Esophagus muscularis mucosa (tissue), 4 donors: ENCODE measurements around the gene TMEM240. TPM values are rescaled to one million over a fixed set of nuclear protein-coding genes. Genes with fewer than 3 reads are reported as not detected.
"Not testable (repeated sequence)": the region's sequence is repeated elsewhere in the genome, so short reads cannot be mapped to it uniquely, and the experiment has no call there.

ENCODE experiments used
- DNase-seq: peaks from one replicate; pipeline ENCODE4 v3.0.0-alpha.2; 2017; ENCODE audit errors: extremely low spot score
- H3K27ac ChIP-seq, 4 donors: fragments of 200-600 bp; sonication (generic); replicated peaks in 1 of 4; 1 replicate in 3 of 4; 2 replicates in 1 of 4; pipeline ENCODE4 v1.5.1; 2016 to 2019; ENCODE audit warnings: mild to moderate bottlenecking in 1 of 4
- H3K27me3 ChIP-seq, 4 donors: fragments of 200-600 bp; sonication (generic); one replicate each; pipeline versions ENCODE4 v1.5.1 to v1.6.0; 2016 to 2019
- H3K36me3 ChIP-seq, 4 donors: fragments of 200-600 bp; sonication (generic); one replicate each; pipeline ENCODE4 v1.5.1; 2016 to 2019
- H3K4me1 ChIP-seq, 4 donors: fragments of 200-600 bp; sonication (generic); one replicate each; pipeline ENCODE4 v1.5.1; 2016 to 2019
- H3K4me3 ChIP-seq, 4 donors: fragments of 200-600 bp; sonication (generic); 1 replicate in 2 of 4; 2 replicates in 2 of 4; pipeline ENCODE4 v1.5.1; 2016 to 2019; ENCODE audit warnings: mild to moderate bottlenecking in 4 of 4, moderate library complexity in 1 of 4
- H3K9me3 ChIP-seq, 4 donors: fragments of 200-600 bp; sonication (generic); 1 replicate in 3 of 4; 2 replicates in 1 of 4; pipeline ENCODE4 v1.5.1; 2016 to 2019
- EP300 ChIP-seq: sonication (generic); formaldehyde crosslinking; IDR thresholded peaks from one replicate; pipeline ENCODE4 v1.6.1; 2017; ENCODE audit warnings: antibody characterized with exemption
- POLR2A ChIP-seq: fragments of 450-650 bp; IDR thresholded peaks from one replicate; pipeline ENCODE4 v1.6.1; 2017; ENCODE audit warnings: antibody characterized with exemption, moderate library complexity, mild to moderate bottlenecking, low read depth
- POLR2AphosphoS5 ChIP-seq, 2 donors: sonication (generic); formaldehyde crosslinking; IDR thresholded peaks; one replicate each; pipeline ENCODE4 v1.6.1; 2017; ENCODE audit warnings: antibody characterized with exemption in 2 of 2
- WGBS: methylation state at CpG from one replicate; pipeline ENCODE4 v1.1.5; 2018; 5-methylcytosine and 5-hydroxymethylcytosine counted together
- intact Hi-C: fragments of 100-400 bp; cut with DNase I; formaldehyde crosslinking; loops from one replicate; pipeline ENCODE4 v1.15.1; 2023
- total RNA-seq, 4 donors: library from RNA; depleted of rRNA; stranded (reverse); fragments of >200 nt; gene quantifications; one replicate each; pipeline versions ENCODE4 v1.1.0 to v1.2.1, GENCODE V29; 2016
- TF ChIP-seq, protein P1 (sequence below), 3 experiments: fragments of 200-600 bp in 2 of 3; fragments of 450-650 bp in 1 of 3; sonication (generic) in 2 of 3; IDR thresholded peaks; one replicate each; pipeline ENCODE4 v1.5.1; 2017 to 2019; ENCODE audit warnings: antibody characterized with exemption in 3 of 3, mild to moderate bottlenecking in 2 of 3, moderate library complexity in 1 of 3

TMEM240 gene
- total RNA-seq, 4 donors from 2014 or later: 8.7 to 22.1 (median 13.9) TPM

DNA sequence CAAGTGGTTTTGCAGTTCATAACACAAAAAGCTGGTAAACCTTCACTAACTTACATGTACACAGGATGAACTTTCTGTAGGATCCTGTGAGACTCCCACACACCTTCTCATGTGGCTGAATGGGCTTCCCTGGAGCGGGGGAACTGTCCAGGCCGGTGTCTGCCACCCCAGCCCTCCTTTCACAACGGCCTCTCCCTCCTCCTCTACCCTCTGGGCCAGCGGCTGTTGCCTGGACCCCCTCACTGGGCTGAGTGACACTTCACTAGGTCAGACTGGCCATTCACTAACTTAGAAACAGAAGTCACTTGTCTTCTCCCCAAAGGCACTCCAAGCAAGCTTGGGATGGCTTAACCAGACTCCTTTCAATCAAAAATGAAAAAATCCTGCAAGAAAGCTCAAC, 18.2 kb upstream of the TMEM240 start:
- peaks cover 4 to 17% (median 10%) of the 10 kb centered on the region in 4 donors for H3K4me1 ChIP-seq
- no peaks in the 10 kb centered on the region for H3K9me3 ChIP-seq
- H3K36me3 ChIP-seq: peaks cover 29 to 60% (median 42%) of the 10 kb centered on the region in 4 donors
- no peak overlapping the region for H3K4me3 ChIP-seq
- no peak for DNase-seq
- H3K27me3 ChIP-seq: no peaks in the 10 kb centered on the region
- intact Hi-C loops: no loop called here
- H3K27ac ChIP-seq: no peak overlapping the region
- 63% methylated on average over 4 of the region's 4 CpGs for WGBS
- TF ChIP-seq, protein P1, sequence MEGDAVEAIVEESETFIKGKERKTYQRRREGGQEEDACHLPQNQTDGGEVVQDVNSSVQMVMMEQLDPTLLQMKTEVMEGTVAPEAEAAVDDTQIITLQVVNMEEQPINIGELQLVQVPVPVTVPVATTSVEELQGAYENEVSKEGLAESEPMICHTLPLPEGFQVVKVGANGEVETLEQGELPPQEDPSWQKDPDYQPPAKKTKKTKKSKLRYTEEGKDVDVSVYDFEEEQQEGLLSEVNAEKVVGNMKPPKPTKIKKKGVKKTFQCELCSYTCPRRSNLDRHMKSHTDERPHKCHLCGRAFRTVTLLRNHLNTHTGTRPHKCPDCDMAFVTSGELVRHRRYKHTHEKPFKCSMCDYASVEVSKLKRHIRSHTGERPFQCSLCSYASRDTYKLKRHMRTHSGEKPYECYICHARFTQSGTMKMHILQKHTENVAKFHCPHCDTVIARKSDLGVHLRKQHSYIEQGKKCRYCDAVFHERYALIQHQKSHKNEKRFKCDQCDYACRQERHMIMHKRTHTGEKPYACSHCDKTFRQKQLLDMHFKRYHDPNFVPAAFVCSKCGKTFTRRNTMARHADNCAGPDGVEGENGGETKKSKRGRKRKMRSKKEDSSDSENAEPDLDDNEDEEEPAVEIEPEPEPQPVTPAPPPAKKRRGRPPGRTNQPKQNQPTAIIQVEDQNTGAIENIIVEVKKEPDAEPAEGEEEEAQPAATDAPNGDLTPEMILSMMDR (IDR thresholded peaks at IDR 0.05): no peak
- TF ChIP-seq POLR2A (no peak), POLR2AphosphoS5 (IDR thresholded peaks at IDR 0.05) (no peak), EP300 (no peak)

DNA sequence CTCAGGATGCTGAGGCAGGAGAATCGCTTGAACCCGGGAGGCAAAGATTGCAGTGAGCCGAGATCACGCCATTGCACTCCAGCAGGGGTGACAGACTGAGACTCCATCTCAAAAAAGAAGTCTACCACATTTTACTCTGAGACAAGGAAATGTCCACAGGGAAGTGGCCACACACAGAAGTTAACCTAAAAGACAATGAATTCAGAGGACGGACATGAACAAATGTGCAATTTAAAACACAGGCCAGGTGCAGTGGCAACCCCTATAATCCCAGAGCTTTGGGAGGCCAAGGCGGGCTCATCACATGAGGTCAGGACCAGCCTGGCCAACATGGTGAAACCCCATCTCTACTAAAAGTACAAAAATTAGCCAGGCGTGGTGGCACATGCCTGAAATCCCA, 17.3 kb upstream of the TMEM240 start:
- H3K4me3 ChIP-seq, H3K27ac ChIP-seq, intact Hi-C loops, DNase-seq, H3K27me3 ChIP-seq, H3K9me3 ChIP-seq: not testable (repeated sequence)
- Histone ChIP-seq H3K4me1 (peaks cover 4 to 17% (median 10%) of the 10 kb centered on the region in 4 donors), H3K36me3 (peaks cover 20 to 51% (median 33%) of the 10 kb centered on the region in 4 donors)
- whole genome bisulfite sequencing: 93% methylated on average over 7 of the region's 7 CpGs

DNA sequence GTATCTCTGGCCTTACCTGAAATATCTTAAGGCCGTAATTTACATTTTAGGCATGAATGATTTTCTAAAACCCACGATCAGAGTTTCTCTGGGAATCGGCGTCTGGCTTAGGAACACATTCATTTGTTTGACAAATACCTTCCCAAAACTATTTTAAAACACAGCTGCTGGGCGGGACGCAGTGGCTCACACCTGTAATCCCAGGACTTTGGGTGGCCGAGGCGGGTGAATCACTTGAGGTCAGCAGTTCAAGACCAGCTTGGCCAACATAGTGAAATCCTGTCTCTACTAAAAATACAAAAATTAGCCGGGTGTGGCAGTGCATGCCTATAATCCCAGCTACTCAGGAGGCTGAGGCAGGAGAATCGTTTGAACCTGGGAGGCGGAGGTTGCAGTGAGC, 16.5 kb upstream of the TMEM240 start:
- H3K27me3 ChIP-seq, intact Hi-C loops, DNase-seq, H3K27ac ChIP-seq, H3K4me3 ChIP-seq, H3K9me3 ChIP-seq: not testable (repeated sequence)
- Histone ChIP-seq H3K36me3 (peaks cover 13 to 49% (median 26%) of the 10 kb centered on the region in 4 donors), H3K4me1 (peaks cover 4 to 17% (median 10%) of the 10 kb centered on the region in 4 donors)
- 89% methylated on average over 11 of the region's 11 CpGs for WGBS

DNA sequence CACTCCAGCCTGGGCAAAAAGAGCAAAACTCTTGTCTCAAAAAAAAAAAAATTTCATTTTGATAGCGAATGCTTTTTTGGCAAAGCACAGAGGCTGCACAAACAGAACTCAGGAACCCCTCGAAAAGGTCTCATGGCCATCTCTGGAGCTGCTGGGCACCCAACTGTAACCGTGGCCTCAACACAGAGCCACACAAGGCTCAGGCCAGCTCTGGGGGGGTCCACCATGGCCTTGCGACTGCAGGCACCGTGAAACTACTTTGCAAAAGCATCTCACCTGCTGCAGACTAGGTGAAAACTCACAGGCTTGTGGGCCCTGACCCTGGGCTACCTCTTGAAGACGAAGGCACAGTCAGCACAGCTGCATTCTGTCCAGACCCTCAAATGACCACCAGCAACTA, 16.1 kb upstream of the TMEM240 start:
- WGBS: 85% methylated on average over 6 of the region's 6 CpGs
- peaks cover 10 to 47% (median 24%) of the 10 kb centered on the region in 4 donors for H3K36me3 ChIP-seq
- TF ChIP-seq, protein P1 (IDR thresholded peaks at IDR 0.05): no peak
- TF ChIP-seq POLR2A (no peak), POLR2AphosphoS5 (IDR thresholded peaks at IDR 0.05) (no peak), EP300 (no peak)
- H3K27ac ChIP-seq: no peak overlapping the region
- no peak overlapping the region for H3K4me3 ChIP-seq
- no peaks in the 10 kb centered on the region for H3K9me3 ChIP-seq
- intact Hi-C loops: no loop called here
- peaks cover 4 to 20% (median 10%) of the 10 kb centered on the region in 4 donors for H3K4me1 ChIP-seq
- no peaks in the 10 kb centered on the region for H3K27me3 ChIP-seq
- no peak for DNase-seq

DNA sequence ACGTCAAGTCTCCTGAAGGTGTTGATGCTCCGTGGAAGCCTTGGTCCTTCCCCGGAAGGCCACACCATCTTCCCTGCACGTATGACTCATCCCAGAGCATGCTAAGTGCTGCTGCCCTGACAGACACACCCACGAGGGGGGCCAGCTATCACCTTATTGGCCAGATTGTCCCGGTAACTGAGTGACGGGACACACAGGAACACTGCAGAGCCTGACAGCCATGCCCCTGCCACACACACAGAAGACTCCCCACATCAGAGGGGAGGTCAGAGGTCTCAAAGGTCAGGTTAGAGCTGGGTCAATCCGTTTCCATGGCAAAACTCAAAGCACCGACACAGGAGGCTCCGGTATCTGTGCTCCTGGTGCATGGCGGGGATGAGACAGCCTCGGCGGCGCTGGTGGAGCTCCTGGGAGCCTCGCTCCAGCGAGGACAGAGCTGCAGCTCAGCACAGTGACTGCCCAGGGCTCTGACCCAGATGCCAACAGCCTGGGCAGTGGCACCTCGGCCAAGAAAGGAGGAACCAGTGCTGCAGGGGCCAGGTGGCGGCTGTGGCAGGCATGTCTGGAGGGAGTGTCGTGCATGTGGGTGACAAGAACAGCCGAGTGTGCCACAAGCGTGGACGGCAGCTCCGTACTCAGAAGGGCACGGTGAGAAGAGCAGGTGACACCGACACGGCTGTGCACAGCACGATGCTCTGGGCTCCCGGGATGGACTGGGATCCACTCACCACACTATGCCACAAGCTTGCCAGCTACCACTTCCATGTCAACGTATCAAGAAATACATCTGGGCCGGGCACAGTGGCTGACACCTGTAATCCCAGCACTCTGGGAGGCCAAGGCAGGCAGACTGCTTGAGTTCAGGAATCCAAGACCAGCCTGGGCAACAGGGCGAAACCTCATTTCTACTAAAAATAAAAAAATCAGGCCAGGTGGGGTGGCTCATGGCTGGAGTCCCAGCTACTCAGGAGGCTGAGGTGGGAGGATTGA, 14.8 kb upstream of the TMEM240 start:
- H3K9me3 ChIP-seq: no peaks in the 10 kb centered on the region
- WGBS: 72% methylated on average over 21 of the region's 31 CpGs
- H3K4me1 ChIP-seq: peaks cover 10 to 33% (median 17%) of the 10 kb centered on the region in 4 donors
- H3K36me3 ChIP-seq: peaks cover 3 to 34% (median 17%) of the 10 kb centered on the region in 4 donors
- H3K27me3 ChIP-seq: no peaks in the 10 kb centered on the region
- H3K4me3 ChIP-seq: no peak overlapping the region
- TF ChIP-seq POLR2AphosphoS5 (IDR thresholded peaks at IDR 0.05) (no peak), EP300 (no peak), POLR2A (no peak)
- TF ChIP-seq, protein P1 (IDR thresholded peaks at IDR 0.05): no peak
- peak overlapping the region in 1 of 4 donors; percentile 42 for H3K27ac ChIP-seq
- intact Hi-C loops: no loop called here
- DNase-seq: no peak
